ENCODE results near the gene STATH. TPM values are rescaled to one million over a fixed set of nuclear protein-coding genes. Genes with fewer than 3 reads are reported as not detected.
"Not testable (repeated sequence)": the region's sequence is repeated elsewhere in the genome, so short reads cannot be mapped to it uniquely, and the experiment has no call there.

The STATH gene
- total RNA-seq, 1 experiment from 2014 or later = not detected

DNA sequence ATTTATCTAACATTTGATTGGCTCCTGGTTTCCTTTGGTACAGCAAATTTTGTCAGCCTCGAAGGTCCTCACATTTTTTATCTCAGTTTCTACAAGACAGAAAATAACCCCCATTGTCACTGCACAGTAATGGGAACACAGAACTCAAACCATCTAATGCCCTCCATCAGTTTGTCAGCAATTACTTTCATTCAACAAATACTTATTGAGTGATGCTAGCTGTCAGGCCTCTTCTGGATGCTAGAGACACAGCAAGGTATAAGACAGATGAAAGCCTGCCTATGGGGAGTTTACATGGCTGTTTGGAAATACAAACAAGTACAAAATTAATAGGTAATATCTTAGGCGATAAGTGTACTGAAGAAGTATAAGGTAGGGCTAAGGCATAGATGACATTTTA, 27.5 kb downstream of the STATH start:
- Mint-ChIP-seq H3K27ac (no peak overlapping the region), H3K27me3 (ENCODE audit: low read depth) (no peaks in the 10 kb centered on the region), H3K36me3 (peaks cover 3% of the 10 kb centered on the region), H3K4me3 (no peak overlapping the region), H3K4me1 (peaks cover 10% of the 10 kb centered on the region), H3K9me3 (peaks cover 8% of the 10 kb centered on the region)
- ChIA-PET POLR2A (no interaction called here), CTCF (no interaction called here)
- DNase-seq (ENCODE audit: low spot score) (no peak), ATAC-seq (no peak)
- TF ChIP-seq SMAD4 (CRISPR knock-in tag; IDR thresholded peaks at IDR 0.05) (no peak), ELF4 (CRISPR knock-in tag; IDR thresholded peaks at IDR 0.05; ENCODE audit: low read depth) (no peak), PRRX2 (CRISPR knock-in tag; IDR thresholded peaks at IDR 0.05) (no peak), ESRRA (CRISPR knock-in tag; IDR thresholded peaks at IDR 0.05; ENCODE audit: borderline replicate concordance) (no peak), SOX15 (CRISPR knock-in tag; IDR thresholded peaks at IDR 0.05) (no peak), CREM (CRISPR knock-in tag; IDR thresholded peaks at IDR 0.05) (no peak), MXD4 (CRISPR knock-in tag; IDR thresholded peaks at IDR 0.05; ENCODE audit: borderline replicate concordance) (no peak), ZNF263 (CRISPR knock-in tag; IDR thresholded peaks at IDR 0.05; ENCODE audit: low read depth) (no peak), ZNF423 (CRISPR knock-in tag; IDR thresholded peaks at IDR 0.05) (no peak), ZNF121 (CRISPR knock-in tag; IDR thresholded peaks at IDR 0.05) (no peak)
- TF ChIP-seq, protein P1, sequence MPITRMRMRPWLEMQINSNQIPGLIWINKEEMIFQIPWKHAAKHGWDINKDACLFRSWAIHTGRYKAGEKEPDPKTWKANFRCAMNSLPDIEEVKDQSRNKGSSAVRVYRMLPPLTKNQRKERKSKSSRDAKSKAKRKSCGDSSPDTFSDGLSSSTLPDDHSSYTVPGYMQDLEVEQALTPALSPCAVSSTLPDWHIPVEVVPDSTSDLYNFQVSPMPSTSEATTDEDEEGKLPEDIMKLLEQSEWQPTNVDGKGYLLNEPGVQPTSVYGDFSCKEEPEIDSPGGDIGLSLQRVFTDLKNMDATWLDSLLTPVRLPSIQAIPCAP (CRISPR knock-in tag; IDR thresholded peaks at IDR 0.05) = no peak
- TF ChIP-seq, protein P2, sequence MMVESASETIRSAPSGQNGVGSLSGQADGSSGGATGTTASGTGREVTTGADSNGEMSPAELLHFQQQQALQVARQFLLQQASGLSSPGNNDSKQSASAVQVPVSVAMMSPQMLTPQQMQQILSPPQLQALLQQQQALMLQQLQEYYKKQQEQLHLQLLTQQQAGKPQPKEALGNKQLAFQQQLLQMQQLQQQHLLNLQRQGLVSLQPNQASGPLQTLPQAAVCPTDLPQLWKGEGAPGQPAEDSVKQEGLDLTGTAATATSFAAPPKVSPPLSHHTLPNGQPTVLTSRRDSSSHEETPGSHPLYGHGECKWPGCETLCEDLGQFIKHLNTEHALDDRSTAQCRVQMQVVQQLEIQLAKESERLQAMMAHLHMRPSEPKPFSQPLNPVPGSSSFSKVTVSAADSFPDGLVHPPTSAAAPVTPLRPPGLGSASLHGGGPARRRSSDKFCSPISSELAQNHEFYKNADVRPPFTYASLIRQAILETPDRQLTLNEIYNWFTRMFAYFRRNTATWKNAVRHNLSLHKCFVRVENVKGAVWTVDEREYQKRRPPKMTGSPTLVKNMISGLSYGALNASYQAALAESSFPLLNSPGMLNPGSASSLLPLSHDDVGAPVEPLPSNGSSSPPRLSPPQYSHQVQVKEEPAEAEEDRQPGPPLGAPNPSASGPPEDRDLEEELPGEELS (CRISPR knock-in tag; IDR thresholded peaks at IDR 0.05) = no peak
- TF ChIP-seq, protein P3, sequence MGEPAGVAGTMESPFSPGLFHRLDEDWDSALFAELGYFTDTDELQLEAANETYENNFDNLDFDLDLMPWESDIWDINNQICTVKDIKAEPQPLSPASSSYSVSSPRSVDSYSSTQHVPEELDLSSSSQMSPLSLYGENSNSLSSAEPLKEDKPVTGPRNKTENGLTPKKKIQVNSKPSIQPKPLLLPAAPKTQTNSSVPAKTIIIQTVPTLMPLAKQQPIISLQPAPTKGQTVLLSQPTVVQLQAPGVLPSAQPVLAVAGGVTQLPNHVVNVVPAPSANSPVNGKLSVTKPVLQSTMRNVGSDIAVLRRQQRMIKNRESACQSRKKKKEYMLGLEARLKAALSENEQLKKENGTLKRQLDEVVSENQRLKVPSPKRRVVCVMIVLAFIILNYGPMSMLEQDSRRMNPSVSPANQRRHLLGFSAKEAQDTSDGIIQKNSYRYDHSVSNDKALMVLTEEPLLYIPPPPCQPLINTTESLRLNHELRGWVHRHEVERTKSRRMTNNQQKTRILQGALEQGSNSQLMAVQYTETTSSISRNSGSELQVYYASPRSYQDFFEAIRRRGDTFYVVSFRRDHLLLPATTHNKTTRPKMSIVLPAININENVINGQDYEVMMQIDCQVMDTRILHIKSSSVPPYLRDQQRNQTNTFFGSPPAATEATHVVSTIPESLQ (CRISPR knock-in tag; IDR thresholded peaks at IDR 0.05) = no peak

DNA sequence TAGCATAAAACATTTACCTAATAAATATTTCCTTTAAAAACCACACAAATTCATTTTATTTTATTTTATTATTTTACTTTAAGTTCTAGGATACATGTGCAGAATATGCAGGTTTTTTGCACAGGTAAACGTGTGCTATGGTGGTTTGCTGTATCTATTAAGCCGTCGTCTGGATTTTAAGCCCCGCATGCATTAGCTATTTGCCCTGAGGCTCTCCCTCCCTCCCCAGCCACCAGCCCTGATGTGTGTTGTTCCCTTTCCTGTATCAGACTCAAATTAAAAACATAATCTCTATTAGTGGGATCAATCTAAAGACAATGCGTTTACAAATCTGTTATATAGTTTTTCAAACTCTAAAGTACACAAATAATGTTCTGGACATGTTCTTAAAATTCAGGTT, 31.2 kb downstream of the STATH start:
- ChIA-PET CTCF (no interaction called here), POLR2A (no interaction called here)
- Mint-ChIP-seq H3K4me3 (no peak overlapping the region), H3K36me3 (no peaks in the 10 kb centered on the region), H3K4me1 (peaks cover 3% of the 10 kb centered on the region; the same call in 1 of the 2 replicates), H3K9me3 (no peaks in the 10 kb centered on the region), H3K27ac (no peak overlapping the region), H3K27me3 (ENCODE audit: low read depth) (no peaks in the 10 kb centered on the region)
- no peak for ATAC-seq
- DNase-seq (ENCODE audit: low spot score) = no peak
- TF ChIP-seq, protein P4, sequence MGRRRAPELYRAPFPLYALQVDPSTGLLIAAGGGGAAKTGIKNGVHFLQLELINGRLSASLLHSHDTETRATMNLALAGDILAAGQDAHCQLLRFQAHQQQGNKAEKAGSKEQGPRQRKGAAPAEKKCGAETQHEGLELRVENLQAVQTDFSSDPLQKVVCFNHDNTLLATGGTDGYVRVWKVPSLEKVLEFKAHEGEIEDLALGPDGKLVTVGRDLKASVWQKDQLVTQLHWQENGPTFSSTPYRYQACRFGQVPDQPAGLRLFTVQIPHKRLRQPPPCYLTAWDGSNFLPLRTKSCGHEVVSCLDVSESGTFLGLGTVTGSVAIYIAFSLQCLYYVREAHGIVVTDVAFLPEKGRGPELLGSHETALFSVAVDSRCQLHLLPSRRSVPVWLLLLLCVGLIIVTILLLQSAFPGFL (CRISPR knock-in tag; IDR thresholded peaks at IDR 0.05; ENCODE audit: borderline replicate concordance) = no peak
- TF ChIP-seq FOXP1 (CRISPR knock-in tag; IDR thresholded peaks at IDR 0.05; ENCODE audit: borderline replicate concordance) (no peak), JUN (CRISPR knock-in tag; IDR thresholded peaks at IDR 0.05) (no peak)
- TF ChIP-seq, protein P5, sequence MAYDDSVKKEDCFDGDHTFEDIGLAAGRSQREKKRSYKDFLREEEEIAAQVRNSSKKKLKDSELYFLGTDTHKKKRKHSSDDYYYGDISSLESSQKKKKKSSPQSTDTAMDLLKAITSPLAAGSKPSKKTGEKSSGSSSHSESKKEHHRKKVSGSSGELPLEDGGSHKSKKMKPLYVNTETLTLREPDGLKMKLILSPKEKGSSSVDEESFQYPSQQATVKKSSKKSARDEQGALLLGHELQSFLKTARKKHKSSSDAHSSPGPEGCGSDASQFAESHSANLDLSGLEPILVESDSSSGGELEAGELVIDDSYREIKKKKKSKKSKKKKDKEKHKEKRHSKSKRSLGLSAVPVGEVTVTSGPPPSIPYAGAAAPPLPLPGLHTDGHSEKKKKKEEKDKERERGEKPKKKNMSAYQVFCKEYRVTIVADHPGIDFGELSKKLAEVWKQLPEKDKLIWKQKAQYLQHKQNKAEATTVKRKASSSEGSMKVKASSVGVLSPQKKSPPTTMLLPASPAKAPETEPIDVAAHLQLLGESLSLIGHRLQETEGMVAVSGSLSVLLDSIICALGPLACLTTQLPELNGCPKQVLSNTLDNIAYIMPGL (CRISPR knock-in tag; IDR thresholded peaks at IDR 0.05) = no peak

DNA sequence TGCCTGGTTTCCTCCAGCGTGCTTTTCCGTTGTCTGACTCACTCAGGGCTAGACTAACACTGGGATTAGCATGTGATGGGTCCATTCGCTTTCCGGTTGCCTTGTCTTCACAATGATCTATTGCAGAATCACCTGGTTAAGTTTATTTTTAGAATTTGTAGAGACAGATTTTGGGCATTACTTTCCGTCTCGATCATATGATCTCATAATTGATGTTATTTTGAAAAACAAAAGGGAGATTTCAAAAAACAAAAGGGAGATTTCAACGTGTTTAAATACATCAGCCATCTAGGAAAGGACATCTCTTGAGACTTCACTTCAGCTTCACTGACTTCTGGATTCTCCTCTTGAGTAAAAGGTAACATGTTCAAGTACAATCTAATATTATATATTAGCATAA, 32.4 kb downstream of the STATH start, which contains the start of gene HTN3:
HTN3 (plus strand) TSS at position 301 of the 400 bp plus-strand sequence. CDS start 2,282 bp downstream, outside the sequence.
- POLR2A ChIA-PET; H3K27me3 Mint-ChIP-seq (ENCODE audit: low read depth); H3K4me3 Mint-ChIP-seq; H3K4me1 Mint-ChIP-seq; CTCF ChIA-PET; H3K9me3 Mint-ChIP-seq; H3K36me3 Mint-ChIP-seq; ATAC-seq; DNase-seq (ENCODE audit: low spot score); H3K27ac Mint-ChIP-seq: not testable (repeated sequence)

DNA sequence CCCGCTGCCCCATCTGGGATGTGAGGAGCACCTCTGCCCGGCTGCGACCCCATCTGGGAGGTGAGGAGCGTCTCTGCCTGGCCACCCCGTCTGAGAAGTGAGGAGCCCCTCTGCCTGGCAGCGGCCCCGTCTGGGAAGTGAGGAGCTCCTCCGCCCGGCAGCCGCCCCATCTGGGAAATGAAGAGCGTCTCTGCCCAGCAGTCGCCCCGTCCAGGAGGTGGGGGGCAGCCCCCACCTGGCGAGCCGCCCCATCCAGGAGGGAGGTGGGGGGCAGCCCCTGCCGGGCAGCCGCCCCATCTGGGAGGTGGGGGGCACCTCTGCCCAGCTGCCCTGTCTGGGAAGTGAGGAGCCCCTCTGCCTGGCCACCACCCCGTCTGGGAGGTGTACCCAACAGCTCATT, 41.8 kb downstream of the STATH start:
- Mint-ChIP-seq H3K36me3 (peaks cover 15% of the 10 kb centered on the region), H3K9me3 (peaks cover 53% of the 10 kb centered on the region)
- H3K27ac Mint-ChIP-seq; CTCF ChIA-PET; ATAC-seq; H3K4me3 Mint-ChIP-seq; DNase-seq (ENCODE audit: low spot score); POLR2A ChIA-PET; H3K4me1 Mint-ChIP-seq; H3K27me3 Mint-ChIP-seq (ENCODE audit: low read depth): not testable (repeated sequence)

DNA sequence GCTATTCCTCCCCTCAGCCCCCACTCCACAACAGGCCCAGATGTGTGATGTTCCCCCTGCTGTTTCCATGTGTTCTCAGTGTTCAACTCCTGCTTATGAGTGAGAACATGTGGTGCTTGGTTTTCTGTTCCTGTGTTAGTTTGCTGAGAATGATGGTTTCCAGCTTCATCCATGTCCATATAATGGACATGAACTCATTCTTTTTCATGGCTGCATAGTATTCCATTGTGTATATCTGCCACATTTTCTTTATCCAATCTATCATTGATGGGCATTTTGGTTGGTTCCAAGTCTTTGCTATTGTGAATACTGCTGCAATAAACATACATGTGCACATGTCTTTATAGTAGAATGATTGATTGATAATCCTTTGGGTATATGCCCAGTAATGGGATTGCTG, 44.2 kb downstream of the STATH start:
- H3K27ac Mint-ChIP-seq; H3K4me3 Mint-ChIP-seq; POLR2A ChIA-PET; CTCF ChIA-PET; H3K27me3 Mint-ChIP-seq (ENCODE audit: low read depth); H3K4me1 Mint-ChIP-seq; DNase-seq (ENCODE audit: low spot score); ATAC-seq: not testable (repeated sequence)
- Mint-ChIP-seq H3K9me3 (peaks cover 33% of the 10 kb centered on the region), H3K36me3 (peaks cover 15% of the 10 kb centered on the region)

Data from WTC11 (cell line).